BJ (cell line): ENCODE measurements around the gene CD79B. TPM values are rescaled to one million over a fixed set of nuclear protein-coding genes. Genes with fewer than 3 reads are reported as not detected.
"Not testable (repeated sequence)": the region's sequence is repeated elsewhere in the genome, so short reads cannot be mapped to it uniquely, and the experiment has no call there.

Experiments
- CTCF ChIA-PET: fragments of 350-600 bp; formaldehyde crosslinking; extraction: SDS; loops from one replicate; lab custom pipeline; 2021; ENCODE audit warnings: antibody characterized with exemption, inconsistent platforms; lab: Yijun Ruan, JAX
- POLR2A ChIA-PET: fragments of 300-600 bp; sonication (Branson Sonifier 250); formaldehyde crosslinking; extraction: SDS; loops from one replicate; lab custom pipeline; 2021; ENCODE audit warnings: antibody characterized with exemption; lab: Charles Lee
- DNase-seq: peaks from one replicate; pipeline ENCODE4 v3.0.0-alpha.2; 2011; ENCODE audit warnings: low read depth
- H3K27me3 ChIP-seq: 2 replicates; pipeline ENCODE4 v1.6.0; 2011; ENCODE audit warnings: low read length; ENCODE audit not compliant: control insufficient read depth, insufficient read depth
- H3K36me3 ChIP-seq: 2 replicates; pipeline ENCODE4 v1.5.1; 2011; ENCODE audit warnings: low read length; ENCODE audit not compliant: control insufficient read depth, insufficient read depth
- H3K4me3 ChIP-seq: 2 replicates; pipeline ENCODE4 v1.5.1; 2011; ENCODE audit warnings: low read depth, mild to moderate bottlenecking, control low read depth, low read length
- polyA plus RNA-seq: library from polyadenylated mRNA; depleted of rRNA; stranded (reverse); fragments of >200 nt; gene quantifications from 2 replicates; pipeline ENCODE4 v1.2.3, GENCODE V29; 2011; rRNA removed
- small RNA-seq: library from RNA; depleted of rRNA; stranded (forward); fragments of <200 nt; gene quantifications from one replicate; pipeline ENCODE3, GENCODE V24; 2012; ENCODE audit warnings: low replicate concordance, low read depth; ENCODE audit not compliant: insufficient read length
- TF ChIP-seq, protein P1 (sequence below): IDR thresholded peaks from 2 replicates; pipeline ENCODE4 v1.5.1; 2011; ENCODE audit warnings: low read depth, mild to moderate bottlenecking, control low read depth, inconsistent platforms, low read length, moderate library complexity; ENCODE audit not compliant: insufficient read depth

Gene CD79B
- polyA plus RNA-seq, 1 experiment, result 0.58 TPM

- TF ChIP-seq, protein P1, sequence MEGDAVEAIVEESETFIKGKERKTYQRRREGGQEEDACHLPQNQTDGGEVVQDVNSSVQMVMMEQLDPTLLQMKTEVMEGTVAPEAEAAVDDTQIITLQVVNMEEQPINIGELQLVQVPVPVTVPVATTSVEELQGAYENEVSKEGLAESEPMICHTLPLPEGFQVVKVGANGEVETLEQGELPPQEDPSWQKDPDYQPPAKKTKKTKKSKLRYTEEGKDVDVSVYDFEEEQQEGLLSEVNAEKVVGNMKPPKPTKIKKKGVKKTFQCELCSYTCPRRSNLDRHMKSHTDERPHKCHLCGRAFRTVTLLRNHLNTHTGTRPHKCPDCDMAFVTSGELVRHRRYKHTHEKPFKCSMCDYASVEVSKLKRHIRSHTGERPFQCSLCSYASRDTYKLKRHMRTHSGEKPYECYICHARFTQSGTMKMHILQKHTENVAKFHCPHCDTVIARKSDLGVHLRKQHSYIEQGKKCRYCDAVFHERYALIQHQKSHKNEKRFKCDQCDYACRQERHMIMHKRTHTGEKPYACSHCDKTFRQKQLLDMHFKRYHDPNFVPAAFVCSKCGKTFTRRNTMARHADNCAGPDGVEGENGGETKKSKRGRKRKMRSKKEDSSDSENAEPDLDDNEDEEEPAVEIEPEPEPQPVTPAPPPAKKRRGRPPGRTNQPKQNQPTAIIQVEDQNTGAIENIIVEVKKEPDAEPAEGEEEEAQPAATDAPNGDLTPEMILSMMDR, result peak; percentile 78
- CTCF ChIA-PET, result interaction anchor here (0.7 to 8.5 kb wide), 17 partner anchors 7 to 144 kb away, joined by 3 to 72 read pairs (median 5); no protein-coding TSS in a partner anchor
- Histone ChIP-seq H3K27me3 (peaks cover 6% of the 10 kb centered on the region), H3K4me3 (no peak within 1 kb of the TSS), H3K36me3 (no peaks in the 10 kb centered on the region)
- POLR2A ChIA-PET, result no interaction called here
- DNase-seq, result no peak
Observed at GRCh38 chr17:63881935-63882601, 50.1 kb downstream of the CD79B start, which contains the start of gene GH2. Gene GH2 (minus strand): TSS chr17:63881944. CDS start chr17:63881801, 143 bp downstream.

GRCh38 chr17:63881337-63881736, 50.8 kb downstream of the CD79B start:
- H3K4me3 ChIP-seq, DNase-seq, H3K36me3 ChIP-seq, POLR2A ChIA-PET: not testable (repeated sequence)
- TF ChIP-seq, protein P1, result 0 out of 2 replicates have a peak, but pooled peaks have one; percentile 9
- CTCF ChIA-PET, result interaction anchor here (0.8 to 8.5 kb wide), 11 partner anchors 8 to 42 kb away, joined by 3 to 72 read pairs (median 6); no protein-coding TSS in a partner anchor
- peaks cover 11% of the 10 kb centered on the region for H3K27me3 ChIP-seq

DNA sequence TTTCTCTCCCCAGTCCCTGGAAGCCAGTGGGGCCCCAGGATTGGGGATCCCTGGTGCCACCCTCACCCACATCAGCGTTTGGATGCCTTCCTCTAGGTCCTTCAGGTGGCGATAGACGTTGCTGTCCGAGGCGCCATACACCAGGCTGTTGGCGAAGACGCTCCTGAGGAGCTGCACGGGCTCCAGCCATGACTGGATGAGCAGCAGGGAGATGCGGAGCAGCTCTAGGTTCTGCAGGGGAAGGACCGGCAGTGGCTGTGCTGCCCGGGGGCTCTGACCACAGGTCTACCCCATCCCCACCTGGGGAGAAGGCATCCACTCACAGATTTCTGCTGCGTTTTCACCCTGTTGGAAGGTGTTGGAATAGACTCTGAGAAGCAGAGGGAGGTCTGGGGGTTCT, 51.4 kb downstream of the CD79B start:
- ChIA-PET CTCF (interaction anchor here (0.8 to 8.5 kb wide), 7 partner anchors 8 to 43 kb away, joined by 3 to 72 read pairs (median 9); no protein-coding TSS in a partner anchor), POLR2A (no interaction called here)
- TF ChIP-seq, protein P1, result no peak
- H3K27me3 ChIP-seq, result peaks cover 14% of the 10 kb centered on the region
- H3K4me3 ChIP-seq, result no peak overlapping the region
- H3K36me3 ChIP-seq, result no peaks in the 10 kb centered on the region
- DNase-seq, result no peak

Small RNAs within 50 kb of the gene (small RNA-seq; reads per million reads assigned to genes)
- gene AC040958.1 (not detected), gene AC127029.1 (not detected), gene GH1 (not detected)

Other genes starting within 250 kb of the CD79B start
- 7.9 and 13.8 TPM in 2 replicates for gene LIMD2, start 232.2 kb downstream of the CD79B start, polyA plus RNA-seq
- gene STRADA, start 190.5 kb downstream of the CD79B start, polyA plus RNA-seq, result 21.0 and 30.9 TPM in 2 replicates
- 31.4 and 55.3 TPM in 2 replicates for gene CCDC47, start 158.7 kb downstream of the CD79B start, polyA plus RNA-seq
- gene DDX42, start 158.2 kb downstream of the CD79B start, polyA plus RNA-seq, result 56.3 and 99.3 TPM in 2 replicates
- gene PSMC5, start 104.9 kb downstream of the CD79B start, polyA plus RNA-seq, result 149 and 151 TPM in 2 replicates
- 36.3 and 42.1 TPM in 2 replicates for gene FTSJ3, start 104.7 kb downstream of the CD79B start, polyA plus RNA-seq
- gene SMARCD2, start 89.6 kb downstream of the CD79B start, polyA plus RNA-seq, result 57.6 and 80.0 TPM in 2 replicates
- gene CSH2, start 58.7 kb downstream of the CD79B start, polyA plus RNA-seq, result not detected in 2 replicates
- gene GH2, start 50.4 kb downstream of the CD79B start, polyA plus RNA-seq, result not detected in 2 replicates
- gene CSH1, start 35.8 kb downstream of the CD79B start, polyA plus RNA-seq, result not detected in 2 replicates
- gene CSHL1, start 21.1 kb downstream of the CD79B start, polyA plus RNA-seq, result not detected in 2 replicates
- gene GH1, start 13.5 kb downstream of the CD79B start, polyA plus RNA-seq, result not detected in 2 replicates
- 0.06 TPM in 1 of 2 replicates, not detected in the other for gene SCN4A, start 40.6 kb upstream of the CD79B start, polyA plus RNA-seq
- 0.10 and 0.21 TPM in 2 replicates for gene PRR29, start 66.0 kb upstream of the CD79B start, polyA plus RNA-seq
- 0.91 and 1.6 TPM in 2 replicates for gene ICAM2, start 88.3 kb upstream of the CD79B start, polyA plus RNA-seq
- gene ERN1, start 197.8 kb upstream of the CD79B start, polyA plus RNA-seq, result 8.5 and 8.6 TPM in 2 replicates